ENCODE results near the gene NADSYN1. TPM values are rescaled to one million over a fixed set of nuclear protein-coding genes. Genes with fewer than 3 reads are reported as not detected.

NADSYN1 gene
- total RNA-seq, 2 donors from 2014 or later = 18.0 to 18.8 TPM

DNA sequence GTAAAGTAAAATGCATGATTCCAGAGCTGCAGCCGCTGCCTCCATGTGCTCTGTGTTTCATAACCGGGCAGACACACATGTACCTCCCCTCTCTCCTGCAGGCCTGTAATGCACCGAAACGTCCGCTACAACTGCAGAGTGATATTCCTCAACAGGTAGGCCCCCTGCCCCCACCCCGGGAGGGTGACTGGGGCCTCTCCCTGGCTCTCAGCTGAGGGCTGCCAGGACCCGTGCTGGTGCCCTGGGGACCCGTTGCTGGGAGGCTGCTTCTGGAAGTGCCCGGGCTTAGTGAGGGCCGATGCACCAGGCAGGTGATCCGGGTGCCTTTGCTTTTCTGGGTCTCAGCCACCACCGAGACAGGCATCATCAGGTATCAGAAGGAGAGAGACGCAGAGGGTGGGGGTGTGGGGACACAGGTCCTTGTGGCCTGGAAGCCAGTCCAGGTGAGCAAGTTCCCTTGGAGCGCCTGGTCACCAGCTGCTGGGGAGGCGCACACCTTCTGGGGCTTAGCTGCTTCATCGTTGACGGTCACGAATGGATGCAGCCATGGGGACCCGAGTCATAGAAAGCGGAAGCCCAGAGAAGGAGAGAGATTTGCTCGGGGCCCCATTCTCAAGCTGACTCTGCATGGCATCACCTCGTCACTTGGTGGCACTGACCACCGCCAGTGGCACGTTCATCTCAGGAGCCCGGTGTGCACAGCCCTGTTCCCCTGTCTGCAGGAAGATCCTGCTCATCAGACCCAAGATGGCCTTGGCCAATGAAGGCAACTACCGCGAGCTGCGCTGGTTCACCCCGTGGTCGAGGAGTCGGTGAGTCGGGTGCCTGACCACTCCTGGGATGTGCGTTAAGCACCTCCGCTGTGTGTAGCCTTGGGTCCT, 10.6 kb downstream of the NADSYN1 start:
- Histone ChIP-seq H3K9me3 (no peaks in the 10 kb centered on the region), H3K27me3 (no peaks in the 10 kb centered on the region), H3K4me1 (no peaks in the 10 kb centered on the region), H3K4me3 (no peak overlapping the region), H3K36me3 (peaks cover 43% of the 10 kb centered on the region), H3K27ac (no peak overlapping the region)
- no peak for DNase-seq (ENCODE audit: low spot score)
- TF ChIP-seq, protein P1, sequence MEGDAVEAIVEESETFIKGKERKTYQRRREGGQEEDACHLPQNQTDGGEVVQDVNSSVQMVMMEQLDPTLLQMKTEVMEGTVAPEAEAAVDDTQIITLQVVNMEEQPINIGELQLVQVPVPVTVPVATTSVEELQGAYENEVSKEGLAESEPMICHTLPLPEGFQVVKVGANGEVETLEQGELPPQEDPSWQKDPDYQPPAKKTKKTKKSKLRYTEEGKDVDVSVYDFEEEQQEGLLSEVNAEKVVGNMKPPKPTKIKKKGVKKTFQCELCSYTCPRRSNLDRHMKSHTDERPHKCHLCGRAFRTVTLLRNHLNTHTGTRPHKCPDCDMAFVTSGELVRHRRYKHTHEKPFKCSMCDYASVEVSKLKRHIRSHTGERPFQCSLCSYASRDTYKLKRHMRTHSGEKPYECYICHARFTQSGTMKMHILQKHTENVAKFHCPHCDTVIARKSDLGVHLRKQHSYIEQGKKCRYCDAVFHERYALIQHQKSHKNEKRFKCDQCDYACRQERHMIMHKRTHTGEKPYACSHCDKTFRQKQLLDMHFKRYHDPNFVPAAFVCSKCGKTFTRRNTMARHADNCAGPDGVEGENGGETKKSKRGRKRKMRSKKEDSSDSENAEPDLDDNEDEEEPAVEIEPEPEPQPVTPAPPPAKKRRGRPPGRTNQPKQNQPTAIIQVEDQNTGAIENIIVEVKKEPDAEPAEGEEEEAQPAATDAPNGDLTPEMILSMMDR (IDR thresholded peaks at IDR 0.05) = no peak

- no peaks in the 10 kb centered on the region for H3K27me3 ChIP-seq
- no peak for DNase-seq (ENCODE audit: low spot score)
- H3K4me1 ChIP-seq = no peaks in the 10 kb centered on the region
- H3K36me3 ChIP-seq = peaks cover 29% of the 10 kb centered on the region
- H3K27ac ChIP-seq = no peak overlapping the region
- H3K4me3 ChIP-seq = no peak overlapping the region
- TF ChIP-seq, protein P1 (IDR thresholded peaks at IDR 0.05) = no peak
- H3K9me3 ChIP-seq = no peaks in the 10 kb centered on the region
Measured at GRCh38 chr11:71465054-71465453, 12.1 kb downstream of the NADSYN1 start.

DNA sequence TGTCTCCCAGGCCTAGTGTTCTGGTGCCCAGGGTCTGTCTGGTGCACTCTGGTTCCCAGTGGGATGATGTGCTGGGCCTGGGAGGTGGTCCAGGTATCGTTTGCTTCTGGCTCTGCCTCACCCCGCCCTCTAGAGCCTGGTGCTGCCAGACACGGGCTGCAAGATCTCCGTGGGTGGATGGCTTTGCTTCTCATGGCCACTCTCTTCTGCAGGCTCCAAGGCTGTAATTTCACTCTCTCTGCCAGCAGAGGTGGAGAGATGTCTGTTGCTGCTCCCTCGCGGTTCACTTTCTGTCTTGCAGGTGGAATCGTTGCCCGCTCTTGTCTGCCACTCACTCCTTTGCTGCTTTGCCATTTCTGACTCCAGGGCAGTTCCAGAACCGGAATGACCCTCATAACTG, 13.4 kb downstream of the NADSYN1 start:
- no peaks in the 10 kb centered on the region for H3K9me3 ChIP-seq
- no peaks in the 10 kb centered on the region for H3K4me1 ChIP-seq
- no peaks in the 10 kb centered on the region for H3K27me3 ChIP-seq
- H3K4me3 ChIP-seq = no peak overlapping the region
- no peak for DNase-seq (ENCODE audit: low spot score)
- TF ChIP-seq, protein P1 (IDR thresholded peaks at IDR 0.05) = no peak
- peaks cover 17% of the 10 kb centered on the region for H3K36me3 ChIP-seq
- no peak overlapping the region for H3K27ac ChIP-seq

GRCh38 chr11:71467164-71467563, 14.2 kb downstream of the NADSYN1 start:
- no peaks in the 10 kb centered on the region for H3K9me3 ChIP-seq
- TF ChIP-seq, protein P1 (IDR thresholded peaks at IDR 0.05) = no peak
- H3K4me1 ChIP-seq = no peaks in the 10 kb centered on the region
- H3K27me3 ChIP-seq = no peaks in the 10 kb centered on the region
- H3K27ac ChIP-seq = no peak overlapping the region
- H3K4me3 ChIP-seq = no peak overlapping the region
- H3K36me3 ChIP-seq = peaks cover 15% of the 10 kb centered on the region
- DNase-seq (ENCODE audit: low spot score) = no peak

DNA sequence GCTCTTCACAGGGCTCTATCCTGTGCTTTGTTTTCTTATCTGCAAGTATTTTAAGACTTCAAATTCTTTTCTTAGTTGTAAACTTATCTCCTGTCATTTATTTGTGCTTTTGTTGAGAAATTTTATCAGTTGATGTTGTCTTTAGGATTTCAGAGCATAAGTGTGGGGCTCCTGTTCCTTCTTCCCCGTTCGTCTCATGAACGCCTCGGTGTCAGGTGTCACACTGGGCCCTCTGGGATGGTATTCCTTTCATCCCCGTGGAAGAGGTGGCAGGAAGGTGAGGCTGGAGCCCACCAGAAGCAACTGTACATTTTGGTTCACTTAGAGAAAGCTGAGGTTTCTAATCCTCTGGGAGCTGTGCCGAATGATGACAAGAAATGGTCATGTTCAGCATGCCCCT, 17.9 kb downstream of the NADSYN1 start:
- no peak for DNase-seq (ENCODE audit: low spot score)
- Histone ChIP-seq H3K4me3 (no peak overlapping the region), H3K4me1 (no peaks in the 10 kb centered on the region), H3K9me3 (no peaks in the 10 kb centered on the region), H3K27ac (no peak overlapping the region), H3K27me3 (no peaks in the 10 kb centered on the region), H3K36me3 (peaks cover 47% of the 10 kb centered on the region)
- TF ChIP-seq, protein P1 (IDR thresholded peaks at IDR 0.05) = no peak
